Gastrocnemius medialis (tissue), 4 donors: ENCODE data around the gene LIPE. TPM values are rescaled to one million over a fixed set of nuclear protein-coding genes. Genes with fewer than 3 reads are reported as not detected.

ENCODE experiments used
- ATAC-seq, 2 donors: fragments of 150-250 bp; one replicate each; pipeline ENCODE4 v1.9.1; 2016
- DNase-seq, 2 donors: peaks; one replicate each; pipeline ENCODE4 v3.0.0-alpha.2; 2019
- H3K27ac ChIP-seq, 4 donors: fragments of 200-600 bp; sonication (generic); 1 replicate in 1 of 4; 2 replicates in 3 of 4; pipeline ENCODE4 v1.5.1; 2016 to 2018; ENCODE audit warnings: mild to moderate bottlenecking in 2 of 4, moderate library complexity in 1 of 4
- H3K27me3 ChIP-seq, 3 donors: fragments of 200-600 bp; sonication (generic) in 2 of 3; 1 replicate in 1 of 3; 2 replicates in 2 of 3; pipeline versions ENCODE4 v1.5.1 to v1.6.0; 2016 to 2019; ENCODE audit warnings: mild to moderate bottlenecking in 1 of 3, moderate library complexity in 1 of 3
- H3K36me3 ChIP-seq, 2 donors: fragments of 200-600 bp; sonication (generic) in 1 of 2; one replicate each; pipeline ENCODE4 v1.5.1; 2017 to 2018
- H3K4me1 ChIP-seq, 2 donors: fragments of 200-600 bp; sonication (generic) in 1 of 2; one replicate each; pipeline ENCODE4 v1.5.1; 2016 to 2017; ENCODE audit warnings: mild to moderate bottlenecking in 2 of 2
- H3K4me3 ChIP-seq, 4 donors: fragments of 200-600 bp; sonication (generic) in 3 of 4; 1 replicate in 1 of 4; 2 replicates in 3 of 4; pipeline ENCODE4 v1.5.1; 2016 to 2019; ENCODE audit warnings: mild to moderate bottlenecking in 2 of 4
- H3K9me3 ChIP-seq, 3 donors: fragments of 200-600 bp; sonication (generic) in 2 of 3; 1 replicate in 1 of 3; 2 replicates in 2 of 3; pipeline ENCODE4 v1.5.1; 2016 to 2019
- CTCF ChIP-seq, 5 experiments: fragments of 450-650 bp in 3 of 5; fragments of 200-600 bp in 2 of 5; sonication (generic) in 2 of 5; IDR thresholded peaks in 4 of 5; conservative IDR thresholded peaks in 1 of 5; 1 replicate in 4 of 5; 2 replicates in 1 of 5; pipeline ENCODE4 v1.5.1; 2016 to 2019; ENCODE audit warnings: antibody characterized with exemption in 5 of 5, mild to moderate bottlenecking in 3 of 5, moderate library complexity in 3 of 5
- POLR2A ChIP-seq, 2 donors: fragments of 450-650 bp; IDR thresholded peaks; one replicate each; pipeline ENCODE4 v1.6.1; 2017; ENCODE audit warnings: antibody characterized with exemption in 2 of 2, mild to moderate bottlenecking in 2 of 2, moderate library complexity in 2 of 2
- in situ Hi-C, 4 donors: fragments of 200-750 bp; cut with MboI; loops; one replicate each; pipeline versions ENCODE4 v1.15.0 to v1.8.0; 2017; ENCODE audit warnings: low sequenced_read_pairs in 4 of 4
- intact Hi-C: fragments of 100-400 bp; cut with DNase I; formaldehyde crosslinking; loops from one replicate; pipeline ENCODE4 v1.15.1; 2023; ENCODE audit warnings: low total_unique reads
- total RNA-seq, 4 donors: library from RNA; depleted of rRNA; stranded (reverse); fragments of >200 nt; gene quantifications; one replicate each; pipeline versions ENCODE4 v1.1.0 to v1.2.3, GENCODE V29; 2016

The LIPE gene
- 10 to 100 TPM in 3 of 4 donors, 1 to 10 TPM in 1; 6.9 to 44.5 (median 13.7) TPM for total RNA-seq

- ATAC-seq (no peak), DNase-seq (no peak)
- no peak within 1 kb of the TSS for H3K27ac ChIP-seq
- in situ Hi-C loops (no loop called here), intact Hi-C loops (no loop called here)
- peaks cover 7 to 17% of the 10 kb centered on the region in 2 donors for H3K4me1 ChIP-seq
- TF ChIP-seq CTCF (IDR thresholded peaks at IDR 0.05 in 4 of 5, conservative IDR thresholded peaks at IDR 0.05 in 1 of 5) (no peak), POLR2A (IDR thresholded peaks at IDR 0.05) (no peak)
- H3K27me3 ChIP-seq, result peaks cover 0 to 20% (median 0%) of the 10 kb centered on the region in 3 donors
- H3K4me3 ChIP-seq, result no peak within 1 kb of the TSS
- H3K9me3 ChIP-seq, result no peaks in the 10 kb centered on the region
- H3K36me3 ChIP-seq, result no peaks in the 10 kb centered on the region
These were observed at the start of gene LIPE for GRCh38 chr19:42427313-42427712. Gene LIPE, minus strand, starts transcription at chr19:42427388. Its CDS starts 239 bp downstream, at chr19:42427149.

GRCh38 chr19:42475366-42475765 lies 48.2 kb upstream of the LIPE start:
- intact Hi-C loops (no loop called here), in situ Hi-C loops (no loop called here)
- Histone ChIP-seq H3K27ac (no peak overlapping the region), H3K27me3 (peaks cover 0 to 4% (median 0%) of the 10 kb centered on the region in 3 donors), H3K36me3 (no peaks in the 10 kb centered on the region), H3K4me3 (no peak overlapping the region), H3K9me3 (no peaks in the 10 kb centered on the region), H3K4me1 (no peaks in the 10 kb centered on the region)
- TF ChIP-seq CTCF (IDR thresholded peaks at IDR 0.05 in 4 of 5, conservative IDR thresholded peaks at IDR 0.05 in 1 of 5) (no peak), POLR2A (IDR thresholded peaks at IDR 0.05) (no peak)
- DNase-seq (no peak), ATAC-seq (no peak)

GRCh38 chr19:42474743-42475142 lies 47.6 kb upstream of the LIPE start:
- H3K4me1 ChIP-seq, result no peaks in the 10 kb centered on the region
- H3K27ac ChIP-seq, result no peak overlapping the region
- ATAC-seq, result no peak
- in situ Hi-C loops, result no loop called here
- intact Hi-C loops, result no loop called here
- no peaks in the 10 kb centered on the region for H3K36me3 ChIP-seq
- no peak for TF ChIP-seq POLR2A (IDR thresholded peaks at IDR 0.05)
- peaks cover 0 to 4% (median 0%) of the 10 kb centered on the region in 3 donors for H3K27me3 ChIP-seq
- no peaks in the 10 kb centered on the region for H3K9me3 ChIP-seq
- H3K4me3 ChIP-seq, result no peak overlapping the region
- no peak for DNase-seq

GRCh38 chr19:42473686-42474085 lies 46.5 kb upstream of the LIPE start:
- DNase-seq (no peak), ATAC-seq (no peak)
- Histone ChIP-seq H3K36me3 (no peaks in the 10 kb centered on the region), H3K9me3 (no peaks in the 10 kb centered on the region), H3K4me1 (no peaks in the 10 kb centered on the region), H3K4me3 (no peak overlapping the region), H3K27ac (no peak overlapping the region), H3K27me3 (peaks cover 0 to 4% (median 0%) of the 10 kb centered on the region in 3 donors)
- intact Hi-C loops, result no loop called here
- TF ChIP-seq CTCF (IDR thresholded peaks at IDR 0.05 in 4 of 5, conservative IDR thresholded peaks at IDR 0.05 in 1 of 5) (no peak), POLR2A (IDR thresholded peaks at IDR 0.05) (no peak)
- in situ Hi-C loops, result no loop called here

- TF ChIP-seq POLR2A (IDR thresholded peaks at IDR 0.05) (no peak), CTCF (IDR thresholded peaks at IDR 0.05 in 4 of 5, conservative IDR thresholded peaks at IDR 0.05 in 1 of 5) (no peak)
- Histone ChIP-seq H3K36me3 (no peaks in the 10 kb centered on the region), H3K9me3 (no peaks in the 10 kb centered on the region), H3K4me3 (no peak overlapping the region), H3K27me3 (peaks cover 0 to 4% (median 0%) of the 10 kb centered on the region in 3 donors), H3K4me1 (no peaks in the 10 kb centered on the region), H3K27ac (no peak overlapping the region)
- ATAC-seq (no peak), DNase-seq (no peak)
- intact Hi-C loops, result no loop called here
- in situ Hi-C loops, result no loop called here
These were observed 45.4 kb upstream of the LIPE start for GRCh38 chr19:42472402-42473147.
